Stimulated activated CD8-positive, alpha-beta memory T cell treated with anti-CD3 and anti-CD28 coated beads, Interleukin-4, amount 100 ng/mL, for 24 hours (primary cell): Measurements from ENCODE around the gene ICOSLG.
"Not testable (repeated sequence)": the region's sequence is repeated elsewhere in the genome, so short reads cannot be mapped to it uniquely, and the experiment has no call there.

Source experiments
- DNase-seq: peaks from one replicate; pipeline ENCODE4 v3.0.0-alpha.2; 2020; ENCODE audit warnings: low read depth

ICOSLG gene, protein sequence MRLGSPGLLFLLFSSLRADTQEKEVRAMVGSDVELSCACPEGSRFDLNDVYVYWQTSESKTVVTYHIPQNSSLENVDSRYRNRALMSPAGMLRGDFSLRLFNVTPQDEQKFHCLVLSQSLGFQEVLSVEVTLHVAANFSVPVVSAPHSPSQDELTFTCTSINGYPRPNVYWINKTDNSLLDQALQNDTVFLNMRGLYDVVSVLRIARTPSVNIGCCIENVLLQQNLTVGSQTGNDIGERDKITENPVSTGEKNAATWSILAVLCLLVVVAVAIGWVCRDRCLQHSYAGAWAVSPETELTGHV

GRCh38 chr21:44240842-44241241 is at the start of gene ICOSLG:
TSS of gene ICOSLG (minus strand) at chr21:44240943. CDS start at chr21:44240817, 126 bp downstream.
- not testable (repeated sequence) for DNase-seq

DNA sequence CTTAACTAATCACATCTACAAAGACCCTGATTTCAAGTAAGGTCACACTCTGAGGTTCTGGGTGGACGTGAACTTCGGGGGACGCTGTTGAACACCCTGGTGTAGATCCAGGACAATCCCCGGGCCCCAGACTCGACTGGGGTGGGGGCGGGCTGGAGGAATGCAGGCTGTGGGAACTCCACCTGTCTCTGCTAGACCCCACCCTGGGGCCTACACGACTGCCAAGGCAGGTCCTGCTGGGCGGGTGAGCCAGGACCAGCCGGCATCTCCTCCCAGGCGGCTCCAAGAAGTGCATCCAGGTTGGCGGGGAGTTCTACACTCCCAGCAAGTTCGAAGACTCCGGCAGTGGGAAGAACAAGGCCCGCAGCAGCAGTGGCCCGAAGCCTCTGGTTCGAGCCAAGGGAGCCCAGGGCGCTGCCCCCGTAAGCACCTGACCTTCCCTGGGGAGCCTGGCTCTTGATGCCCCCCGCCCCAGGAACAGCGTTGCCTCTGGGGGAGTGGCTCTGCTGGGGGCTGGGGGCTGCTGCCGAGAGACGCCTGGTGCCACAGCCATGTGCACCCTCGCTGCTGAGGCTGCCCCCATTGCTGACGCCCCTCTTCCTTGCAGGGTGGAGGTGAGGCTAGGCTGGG is 48.8 kb upstream of the ICOSLG start:
- DNase-seq: no peak

DNA sequence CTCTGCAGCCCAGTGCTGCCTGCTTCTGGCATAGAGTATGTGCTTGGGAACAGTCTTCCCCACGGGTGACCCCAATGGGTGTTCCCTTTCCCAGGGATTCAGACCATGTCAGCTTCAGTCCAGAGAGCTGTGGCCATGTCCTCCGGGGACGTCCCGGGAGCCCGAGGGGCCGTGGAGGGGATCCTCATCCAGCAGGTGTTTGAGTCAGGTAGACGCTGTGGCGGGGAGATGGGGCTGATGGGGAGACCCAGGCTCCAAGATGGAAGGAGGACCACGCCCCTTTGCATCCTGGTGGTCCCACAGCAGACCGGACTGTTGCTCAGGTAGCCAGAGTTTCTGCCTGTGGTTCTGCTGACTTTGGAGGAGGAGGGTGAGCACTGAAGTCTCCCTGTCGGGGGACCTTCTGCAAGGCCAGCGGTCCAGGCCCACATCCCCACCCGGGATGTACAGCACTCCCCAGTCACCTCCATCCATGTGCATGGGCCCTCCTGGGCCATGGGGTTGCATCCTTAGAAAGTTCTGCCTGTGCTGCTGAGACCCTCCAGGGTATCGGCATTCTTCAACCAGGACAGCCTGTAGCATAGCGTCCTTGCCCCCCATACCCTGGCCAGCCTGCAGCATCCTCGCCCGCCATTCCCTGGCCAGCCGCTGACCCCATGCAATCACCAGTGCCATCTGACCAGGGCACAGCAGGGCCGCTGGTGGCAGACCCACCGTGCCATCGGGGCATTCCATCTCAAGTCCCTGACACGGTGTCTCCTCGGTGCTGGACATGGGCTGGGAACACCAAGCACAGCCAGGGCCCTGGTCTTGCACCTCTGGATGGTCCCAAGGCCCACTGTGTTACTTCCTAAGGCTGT is 47.7 kb upstream of the ICOSLG start:
- no peak for DNase-seq

DNA sequence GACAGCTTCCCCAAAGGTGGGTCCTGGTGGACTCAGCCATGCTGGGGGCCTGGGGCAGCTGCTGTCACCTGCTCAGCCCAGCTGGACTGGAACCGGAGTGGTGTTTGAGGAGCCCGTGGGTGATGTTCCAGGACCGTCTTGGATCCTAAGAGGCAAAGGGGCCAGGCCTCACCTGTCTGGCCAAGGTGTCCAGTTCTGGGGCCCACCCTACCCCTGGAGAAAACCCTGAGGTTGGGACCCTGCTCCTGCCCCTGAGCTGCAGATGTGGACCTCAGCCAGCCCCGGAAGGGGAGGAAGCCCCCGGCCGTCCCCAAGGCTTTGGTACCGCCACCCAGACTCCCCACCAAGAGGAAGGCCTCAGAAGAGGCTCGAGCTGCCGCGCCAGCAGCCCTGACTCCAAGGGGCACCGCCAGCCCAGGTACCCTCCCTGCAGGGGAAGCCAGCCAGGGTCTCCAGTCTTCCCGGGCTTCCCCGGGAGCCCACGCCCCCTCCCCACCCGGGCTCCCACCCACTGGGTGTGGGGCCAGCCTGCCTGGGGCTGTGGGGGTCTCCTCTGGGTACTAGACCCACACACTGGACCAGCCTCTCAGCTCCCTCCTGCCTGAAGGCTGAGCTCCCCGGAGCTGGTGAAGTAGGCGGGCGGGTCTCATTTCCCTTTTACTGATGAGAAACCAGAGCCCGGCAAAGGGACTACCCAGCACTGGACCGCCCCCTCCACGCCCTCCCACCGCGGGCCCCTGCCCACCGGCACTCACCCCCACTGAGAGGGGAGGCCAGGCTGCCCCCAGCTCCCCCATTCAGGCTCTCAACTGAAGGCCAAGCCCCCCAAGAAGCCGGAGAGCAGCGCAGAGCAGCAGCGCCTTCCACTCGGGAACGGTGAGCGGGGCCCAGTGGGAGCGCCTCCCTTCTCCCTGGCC is 46.2 kb upstream of the ICOSLG start:
- no peak for DNase-seq

GRCh38 chr21:44286086-44286715 is 45.5 kb upstream of the ICOSLG start:
- DNase-seq: no peak

- DNase-seq: no peak
Measured at GRCh38 chr21:44285138-44285992, 44.6 kb upstream of the ICOSLG start, which contains the start of gene AIRE. TSS of gene AIRE (plus strand) at chr21:44285876. CDS start at chr21:44286007, 131 bp downstream.

- DNase-seq: no peak
Measured at GRCh38 chr21:44283948-44284347, 43.2 kb upstream of the ICOSLG start.

DNA sequence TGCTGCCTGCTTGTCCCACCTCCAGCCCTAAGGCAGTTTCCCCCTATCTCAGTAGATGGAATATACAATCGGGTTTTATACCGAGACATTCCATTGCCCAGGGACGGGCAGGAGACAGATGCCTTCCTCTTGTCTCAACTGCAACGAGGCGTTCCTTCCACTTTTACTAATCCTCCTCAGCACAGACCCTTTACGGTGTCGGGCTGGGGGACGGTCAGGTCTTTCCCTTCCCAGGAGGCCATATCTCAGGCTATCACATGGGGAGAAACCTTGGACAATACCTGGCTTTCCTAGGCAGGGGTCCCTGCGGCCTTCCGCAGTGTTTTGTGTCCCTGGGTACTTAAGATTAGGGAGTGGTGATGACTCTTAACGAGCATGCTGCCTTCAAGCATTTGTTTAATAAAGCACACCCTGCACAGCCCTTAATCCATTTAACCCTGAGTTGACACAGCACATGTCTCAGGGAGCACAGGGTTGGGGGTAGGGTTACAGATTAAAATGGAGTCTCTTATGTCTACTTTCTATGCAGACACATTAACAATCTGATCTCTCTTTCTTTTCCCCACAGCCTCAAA is 42.6 kb upstream of the ICOSLG start:
- DNase-seq: not testable (repeated sequence)

DNA sequence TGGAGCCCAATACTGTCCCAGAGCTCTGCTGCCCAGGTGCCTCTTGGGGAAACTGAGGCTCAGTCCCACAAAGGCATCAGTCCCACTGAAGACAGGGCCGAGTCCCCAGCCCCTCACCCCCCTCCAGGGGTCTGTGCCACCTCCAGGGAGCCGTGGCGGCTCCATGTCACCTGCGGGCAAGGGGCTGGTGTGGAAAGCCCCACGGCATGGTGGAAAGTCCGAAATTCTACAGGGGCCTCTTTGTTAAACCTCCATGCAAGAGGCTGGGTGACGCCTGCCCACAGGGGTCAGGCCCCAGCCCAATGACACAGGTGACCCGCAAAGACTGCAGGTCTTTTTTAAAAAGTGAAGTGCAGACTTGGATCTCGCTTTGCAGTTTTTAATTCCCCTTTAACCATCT is 41.6 kb upstream of the ICOSLG start:
- no peak for DNase-seq

DNA sequence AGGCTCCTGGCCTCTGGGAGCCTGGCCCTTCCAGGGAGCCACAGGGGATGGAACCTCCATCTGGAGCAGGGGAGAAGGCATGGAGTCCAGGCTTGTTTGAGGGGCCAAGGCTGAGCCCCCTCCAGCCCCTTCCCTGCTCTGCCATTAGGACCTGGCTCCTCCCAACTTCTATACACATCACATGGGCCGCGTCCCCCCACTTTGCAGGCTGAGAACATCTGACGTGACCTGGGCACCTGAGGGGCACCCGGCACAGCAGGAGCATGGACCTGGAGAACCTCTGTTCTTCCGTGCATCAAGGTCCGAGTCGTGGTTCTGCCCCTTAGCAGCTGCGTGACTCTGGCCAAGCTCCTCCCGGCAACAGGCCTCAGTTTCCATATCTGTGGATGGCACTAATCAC is 41.1 kb upstream of the ICOSLG start:
- DNase-seq: no peak

GRCh38 chr21:44279354-44280260 is 38.9 kb upstream of the ICOSLG start:
- DNase-seq: no peak

- DNase-seq: no peak
Measured at GRCh38 chr21:44275041-44275440, 34.3 kb upstream of the ICOSLG start.

DNA sequence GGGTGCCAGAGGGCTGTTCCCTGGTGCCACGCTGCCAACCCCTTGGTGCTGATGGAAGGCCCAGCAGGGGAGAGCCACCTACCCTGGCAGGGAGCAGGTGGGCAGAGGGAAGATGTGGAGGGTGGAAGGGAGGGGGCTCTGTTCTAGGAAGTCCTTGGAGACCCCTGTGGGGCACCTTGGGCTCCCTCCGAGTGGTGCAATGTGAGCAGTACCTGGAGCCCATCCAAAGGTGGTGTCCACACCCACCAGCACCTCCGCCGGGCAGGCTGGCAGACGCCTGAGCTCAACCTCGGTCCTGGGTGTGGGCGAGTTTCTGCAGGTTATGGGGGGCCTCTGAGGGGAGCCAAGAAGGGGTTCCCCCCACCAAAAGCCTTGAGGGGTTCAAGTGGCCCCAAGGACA is 32.3 kb upstream of the ICOSLG start:
- no peak for DNase-seq

DNA sequence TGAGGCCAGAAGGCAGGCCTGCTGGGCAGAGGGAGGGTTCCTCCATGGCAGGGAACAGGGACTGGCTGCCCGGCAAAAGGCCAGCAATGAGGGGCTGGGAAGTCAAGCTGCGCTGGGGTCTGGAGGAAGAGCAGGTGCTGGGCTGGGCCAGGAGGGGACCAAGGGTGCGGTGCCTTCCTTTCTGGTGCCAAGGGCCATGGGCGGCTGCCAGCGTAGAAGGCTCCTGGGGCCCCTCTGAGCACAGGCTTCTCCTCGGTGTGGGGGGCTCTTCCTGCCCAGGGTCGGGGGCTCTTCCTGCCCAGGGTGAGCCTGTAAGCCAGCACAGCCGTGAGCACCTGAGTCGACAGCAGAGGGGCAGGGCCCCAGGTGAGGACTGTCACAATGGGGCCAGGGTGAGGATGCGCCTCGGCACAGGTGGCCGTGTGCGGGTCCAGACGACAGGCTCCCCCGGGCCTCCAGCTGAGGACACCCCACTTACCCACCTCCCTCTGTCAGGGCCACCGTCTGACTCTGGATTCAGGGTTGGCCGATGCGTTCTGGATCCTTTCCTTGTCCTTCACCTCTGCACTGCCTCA is 31.6 kb upstream of the ICOSLG start:
- DNase-seq: no peak

DNA sequence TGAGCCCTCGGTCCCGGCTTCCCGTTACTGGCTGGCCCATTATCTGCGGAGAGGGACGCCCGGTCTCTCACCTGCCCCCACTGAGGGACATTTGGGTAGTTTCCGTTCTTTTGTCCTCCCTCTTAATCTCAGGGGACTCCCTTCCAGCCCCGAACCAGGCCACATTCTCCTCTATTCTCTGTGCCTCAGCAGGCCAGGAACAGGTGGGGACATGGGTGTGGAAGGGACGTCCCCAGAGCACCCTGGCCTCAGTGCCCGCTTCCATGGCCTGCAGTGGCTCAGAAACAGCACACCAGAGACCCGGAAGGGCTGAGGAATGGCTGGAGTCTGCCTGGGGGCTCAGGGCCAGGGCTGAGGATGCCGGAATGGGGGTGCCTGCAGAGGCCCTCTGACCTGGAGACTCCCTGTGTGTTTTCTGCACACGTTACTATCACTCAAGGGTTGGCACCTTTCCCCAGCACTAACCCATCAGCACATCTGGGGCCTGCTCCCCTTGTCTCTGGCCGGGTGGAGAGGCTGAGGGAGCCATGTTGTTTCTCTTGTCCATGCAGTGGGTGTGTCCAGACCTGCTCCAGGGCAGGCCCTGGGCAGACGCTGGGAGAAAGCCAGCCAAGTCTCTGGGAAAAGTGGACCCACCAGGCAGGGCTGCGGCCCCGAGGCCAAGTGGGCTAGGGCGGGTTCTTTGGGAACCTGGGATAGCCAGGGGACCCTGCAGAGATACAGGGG is 31.0 kb upstream of the ICOSLG start:
- DNase-seq: no peak

DNA sequence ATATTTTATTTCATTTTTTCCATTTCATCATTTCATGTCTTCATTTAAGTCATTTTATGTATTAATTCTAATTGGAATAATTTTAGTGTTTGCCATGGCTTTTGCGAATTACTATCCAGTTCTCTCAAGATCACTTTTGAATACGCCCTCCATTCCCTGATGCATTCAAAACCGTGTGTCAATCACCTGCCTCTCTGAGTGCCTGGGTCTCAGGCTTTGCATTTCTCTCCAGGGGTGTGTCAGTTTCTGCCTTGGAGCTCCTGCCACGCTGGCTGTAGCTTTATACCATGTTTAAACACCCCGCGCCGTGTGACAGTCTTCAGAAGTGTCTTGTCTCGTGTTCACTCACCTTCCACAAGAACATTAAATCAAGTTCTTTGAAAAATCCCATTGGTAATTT is 28.3 kb upstream of the ICOSLG start:
- DNase-seq: no peak

GRCh38 chr21:44267655-44268142 is 27.0 kb upstream of the ICOSLG start:
- no peak for DNase-seq
